Measurements from ENCODE around the gene HOXB9.

HOXB9 gene

DNA sequence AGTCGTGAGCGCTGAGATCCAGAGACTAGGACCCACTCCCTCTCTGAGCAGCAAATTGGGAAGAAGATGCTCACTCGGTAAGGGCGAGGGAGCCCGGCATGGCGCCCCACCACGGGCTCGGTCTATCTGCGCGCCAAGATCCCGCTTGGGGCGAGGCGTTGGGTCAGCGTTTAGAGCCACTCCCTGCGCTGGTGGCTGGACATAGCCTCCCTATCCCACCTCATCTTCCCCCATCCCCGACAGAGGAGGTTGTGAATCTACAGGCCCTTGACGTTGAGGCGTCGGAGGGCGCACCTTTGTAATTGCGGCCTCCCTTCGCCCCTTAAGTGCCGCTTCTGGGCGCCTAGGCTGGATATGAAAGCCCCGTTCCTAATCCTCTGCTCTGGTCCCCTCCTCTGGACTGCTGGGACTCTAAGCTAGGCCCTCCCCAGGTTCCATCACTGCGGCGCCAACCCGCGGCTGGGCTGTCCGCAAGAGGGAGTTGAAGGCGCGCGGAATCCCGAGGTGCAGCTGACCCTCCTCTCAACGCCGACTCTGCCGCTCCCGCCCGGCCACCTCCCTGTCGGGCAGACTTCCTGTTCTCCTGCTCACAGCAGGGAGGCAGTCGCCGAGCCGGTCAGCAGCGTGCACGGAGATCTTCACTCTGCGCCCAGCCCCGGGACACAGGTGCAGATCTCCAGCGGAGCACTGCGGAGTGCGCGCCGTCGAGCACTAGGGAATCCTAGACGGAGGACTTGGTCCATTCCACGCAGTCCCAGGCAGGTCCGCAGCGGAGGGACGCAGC is 16.1 kb upstream of the HOXB9 start:
- Histone ChIP-seq H3K36me3 (no peaks in the 10 kb centered on the region), H3K27ac (no peak overlapping the region), H4K20me1 (peaks cover 0 to 91% (median 73%) of the 10 kb centered on the region in 11 experiments; a peak in 16 of 22 replicates), H3K9me3 (replicated peaks in 1 of 11) (peaks cover 0 to 16% (median 0%) of the 10 kb centered on the region in 11 experiments; a peak in 7 of 22 replicates), H3K4me3 (no peak overlapping the region), H3K4me1 (peaks cover under 1 to 9% (median 7%) of the 10 kb centered on the region in 10 experiments; a peak in 13 of 20 replicates), H3K27me3 (peaks cover 100% of the 10 kb centered on the region in 11 experiments), H3K9ac (no peak overlapping the region), H3K4me2 (no peak overlapping the region)
- TF ChIP-seq Cebpa-rat (IDR thresholded peaks at IDR 0.05), result no peak

GRCh38 chr17:48641541-48642058 is 15.4 kb upstream of the HOXB9 start:
- no peak overlapping the region for H3K4me3 ChIP-seq
- peaks cover 100% of the 10 kb centered on the region in 11 experiments for H3K27me3 ChIP-seq

GRCh38 chr17:48640858-48641180 is 14.7 kb upstream of the HOXB9 start:
- Histone ChIP-seq H3K27ac (no peak overlapping the region), H3K4me1 (peaks cover 0 to 5% (median 0%) of the 10 kb centered on the region in 10 experiments; a peak in 1 of 20 replicates), H3K4me2 (no peak overlapping the region), H3K27me3 (peaks cover 100% of the 10 kb centered on the region in 11 experiments), H3K4me3 (no peak overlapping the region), H3K9ac (no peak overlapping the region), H3K36me3 (no peaks in the 10 kb centered on the region), H4K20me1 (peaks cover 0 to 91% (median 75%) of the 10 kb centered on the region in 11 experiments; a peak in 15 of 22 replicates), H3K9me3 (replicated peaks in 1 of 11) (peaks cover 0 to 16% (median 0%) of the 10 kb centered on the region in 11 experiments; a peak in 7 of 22 replicates)
- TF ChIP-seq Cebpa-rat (IDR thresholded peaks at IDR 0.05), result no peak

More at GRCh38 chr17:48641541-48642058, 15.4 kb upstream of the HOXB9 start:
- Histone ChIP-seq H3K36me3 (no peaks in the 10 kb centered on the region), H3K27ac (no peak overlapping the region), H3K4me2 (no peak overlapping the region), H3K9ac (no peak overlapping the region), H3K4me1 (peaks cover 0 to 6% (median 5%) of the 10 kb centered on the region in 10 experiments; a peak in 12 of 20 replicates), H3K9me3 (replicated peaks in 1 of 11) (peaks cover 0 to 16% (median 0%) of the 10 kb centered on the region in 11 experiments; a peak in 7 of 22 replicates), H4K20me1 (peaks cover 0 to 92% (median 78%) of the 10 kb centered on the region in 11 experiments; a peak in 16 of 22 replicates)
- TF ChIP-seq Cebpa-rat (IDR thresholded peaks at IDR 0.05), result no peak

GRCh38 chr17:48639982-48640857 is 14.1 kb upstream of the HOXB9 start:
- Histone ChIP-seq H4K20me1 (peaks cover 0 to 91% (median 75%) of the 10 kb centered on the region in 11 experiments; a peak in 15 of 22 replicates), H3K4me2 (no peak overlapping the region), H3K36me3 (no peaks in the 10 kb centered on the region), H3K4me3 (no peak overlapping the region), H3K9me3 (replicated peaks in 1 of 11) (peaks cover 0 to 16% (median 0%) of the 10 kb centered on the region in 11 experiments; a peak in 7 of 22 replicates), H3K27ac (no peak overlapping the region), H3K9ac (no peak overlapping the region), H3K4me1 (peaks cover 0 to 5% (median 0%) of the 10 kb centered on the region in 10 experiments; a peak in 1 of 20 replicates), H3K27me3 (peaks cover 100% of the 10 kb centered on the region in 11 experiments)
- TF ChIP-seq Cebpa-rat (IDR thresholded peaks at IDR 0.05), result no peak

DNA sequence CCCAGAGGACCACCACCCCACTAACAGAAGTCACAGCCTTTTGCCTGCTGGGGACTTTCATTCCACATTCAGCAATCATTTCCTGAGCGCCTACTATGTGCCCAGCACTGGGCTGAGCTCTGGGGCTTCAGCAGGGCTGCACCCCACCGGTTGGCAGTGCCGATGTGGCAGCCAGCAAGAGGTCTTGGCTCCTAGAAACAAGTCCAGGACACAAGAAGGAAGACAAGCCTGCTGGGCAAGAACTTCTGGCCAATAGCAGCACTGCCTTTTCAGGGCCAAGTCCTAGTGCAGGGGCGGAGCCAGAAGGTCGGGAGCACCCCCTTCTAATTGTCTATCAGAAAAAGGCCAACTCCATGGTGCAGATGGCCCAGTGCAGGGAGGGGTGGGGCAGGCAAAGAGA is 13.0 kb upstream of the HOXB9 start:
- TF ChIP-seq Cebpa-rat (IDR thresholded peaks at IDR 0.05), result no peak
- peaks cover 0 to 5% (median 0%) of the 10 kb centered on the region in 10 experiments; a peak in 1 of 20 replicates for H3K4me1 ChIP-seq
- peaks cover 0 to 17% (median 0%) of the 10 kb centered on the region in 11 experiments; a peak in 7 of 22 replicates for H3K9me3 ChIP-seq (replicated peaks in 1 of 11)
- H3K36me3 ChIP-seq, result no peaks in the 10 kb centered on the region
- peaks cover 100% of the 10 kb centered on the region in 11 experiments for H3K27me3 ChIP-seq
- H3K9ac ChIP-seq, result no peak overlapping the region
- no peak overlapping the region for H3K27ac ChIP-seq
- no peak overlapping the region for H3K4me2 ChIP-seq
- no peak overlapping the region for H3K4me3 ChIP-seq
- peaks cover 0 to 92% (median 73%) of the 10 kb centered on the region in 11 experiments; a peak in 15 of 22 replicates for H4K20me1 ChIP-seq

DNA sequence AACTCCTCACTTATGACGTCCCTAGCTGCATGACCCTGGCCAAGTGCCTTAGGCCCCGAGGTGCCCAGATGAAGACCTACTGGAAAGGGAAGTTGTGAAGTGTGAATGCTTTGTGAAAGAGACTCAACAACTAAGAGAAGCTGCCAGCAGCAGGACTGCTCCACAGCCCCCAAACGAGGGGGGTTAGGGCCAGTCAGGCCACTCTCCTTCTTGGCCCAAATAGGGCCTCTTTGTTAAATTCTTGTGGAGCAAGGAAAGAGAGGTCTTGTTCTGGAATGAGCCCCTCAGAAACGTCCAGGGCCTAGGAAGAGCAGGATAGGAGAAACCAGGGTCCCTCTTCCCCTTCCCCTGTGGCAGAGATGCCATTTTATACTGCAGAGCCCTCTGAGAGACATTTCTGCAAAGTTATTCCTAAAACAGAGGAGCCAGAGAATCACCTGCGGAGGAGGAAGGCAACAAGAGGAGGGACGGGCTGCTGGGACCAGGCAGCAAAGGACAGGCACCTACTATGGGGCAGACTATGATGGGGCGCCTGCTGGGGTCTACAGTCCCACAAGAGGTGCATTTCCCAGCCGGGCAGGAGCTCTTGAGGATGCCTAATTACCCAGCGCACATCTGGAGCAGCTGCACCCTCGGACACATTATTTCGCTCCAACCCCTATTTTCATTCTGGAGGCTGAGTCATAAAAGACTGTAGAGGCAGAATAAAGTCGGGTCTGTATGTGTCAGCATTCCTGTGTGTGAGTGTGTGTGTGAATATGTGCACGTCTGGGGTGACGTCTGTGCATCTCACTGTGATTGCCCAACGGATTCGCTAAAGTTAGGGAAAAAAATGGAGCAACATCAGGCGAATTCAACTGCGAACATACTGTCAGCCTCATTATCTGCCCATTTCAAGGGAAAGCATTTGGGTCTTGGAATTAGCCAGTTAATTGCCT is 11.4 kb upstream of the HOXB9 start:
- H4K20me1 ChIP-seq, result peaks cover 0 to 96% (median 77%) of the 10 kb centered on the region in 11 experiments; a peak in 15 of 22 replicates
- H3K27ac ChIP-seq, result no peak overlapping the region
- no peaks in the 10 kb centered on the region for H3K36me3 ChIP-seq
- no peak overlapping the region for H3K9ac ChIP-seq
- peaks cover 0 to 5% (median 0%) of the 10 kb centered on the region in 10 experiments; a peak in 1 of 20 replicates for H3K4me1 ChIP-seq
- no peak for TF ChIP-seq Cebpa-rat (IDR thresholded peaks at IDR 0.05)
- peaks cover 0 to 23% (median 0%) of the 10 kb centered on the region in 11 experiments; a peak in 8 of 22 replicates for H3K9me3 ChIP-seq (replicated peaks in 1 of 11)
- no peak overlapping the region for H3K4me3 ChIP-seq
- H3K27me3 ChIP-seq, result peaks cover 100% of the 10 kb centered on the region in 11 experiments
- H3K4me2 ChIP-seq, result no peak overlapping the region

GRCh38 chr17:48636177-48637018 is 10.2 kb upstream of the HOXB9 start:
- H3K4me1 ChIP-seq, result peaks cover 0 to 5% (median 0%) of the 10 kb centered on the region in 10 experiments; a peak in 1 of 20 replicates
- H3K27me3 ChIP-seq, result peaks cover 100% of the 10 kb centered on the region in 11 experiments
- no peak for TF ChIP-seq Cebpa-rat (IDR thresholded peaks at IDR 0.05)
- no peak overlapping the region for H3K9ac ChIP-seq
- H4K20me1 ChIP-seq, result peaks cover 0 to 96% (median 77%) of the 10 kb centered on the region in 11 experiments; a peak in 15 of 22 replicates
- peak overlapping the region in 3 of 11 experiments; percentile 5 to 80 (median 29); a peak in 6 of 22 replicates for H3K4me2 ChIP-seq
- H3K9me3 ChIP-seq (replicated peaks in 1 of 11), result peaks cover 0 to 12% (median 0%) of the 10 kb centered on the region in 11 experiments; a peak in 4 of 22 replicates
- H3K36me3 ChIP-seq, result no peaks in the 10 kb centered on the region
- no peak overlapping the region for H3K4me3 ChIP-seq
- no peak overlapping the region for H3K27ac ChIP-seq
